Endothelial cell of umbilical vein (primary cell): ENCODE data around the gene CLEC20A. TPM values are rescaled to one million over a fixed set of nuclear protein-coding genes. Genes with fewer than 3 reads are reported as not detected.

Source experiments
- BruUV-seq: library from RNA; stranded (reverse); fragments of 400-500 nt; replicated peaks from 2 replicates; lab custom pipeline; 2021; lab: Mats Ljungman, UMichigan
- CTCF ChIA-PET: fragments of 300-600, 350-600 bp; sonication (Branson Sonifier 250); formaldehyde crosslinking; loops from one replicate; lab custom pipeline; 2021; ENCODE audit warnings: antibody characterized with exemption, inconsistent platforms; lab: Charles Lee
- POLR2A ChIA-PET: fragments of 300-600, 350-600 bp; sonication (Branson Sonifier 250); formaldehyde crosslinking; loops from one replicate; lab custom pipeline; 2021; ENCODE audit warnings: antibody characterized with exemption, inconsistent platforms; lab: Charles Lee
- DNase-seq: peaks from one replicate; pipeline ENCODE4 v3.0.0-alpha.2; 2011; ENCODE audit warnings: low read depth, low spot score
- FAIRE-seq: peaks from 2 replicates; lab custom pipeline; 2011; peaks lifted over from hg19 to GRCh38; lab: Jason Lieb, UNC
- H2AFZ ChIP-seq: 2 replicates; pipeline ENCODE4 v1.6.0; 2012; ENCODE audit warnings: low read depth, low read length, control low read depth, inconsistent platforms
- H3K27ac ChIP-seq: 2 replicates; pipeline ENCODE4 v1.5.1; 2011; ENCODE audit warnings: low read depth, mild to moderate bottlenecking, control low read depth, low read length, moderate library complexity; ENCODE audit not compliant: insufficient read depth
- H3K27me3 ChIP-seq, 2 experiments: 2 replicates each; pipeline versions ENCODE4 v1.6.0 to v1.6.1; 2011; ENCODE audit warnings: low read length in 2 of 2, mixed read lengths in 1 of 2; ENCODE audit not compliant: control insufficient read depth in 2 of 2, insufficient read depth in 2 of 2
- H3K36me3 ChIP-seq, 2 experiments: 2 replicates in 1 of 2; 3 replicates in 1 of 2; pipeline ENCODE4 v1.5.1; 2011; ENCODE audit warnings: low read length in 2 of 2, mild to moderate bottlenecking in 1 of 2, moderate library complexity in 1 of 2; ENCODE audit not compliant: control insufficient read depth in 2 of 2, insufficient read depth in 2 of 2; ENCODE audit errors: extremely low read depth in 1 of 2
- H3K4me1 ChIP-seq: 3 replicates; pipeline ENCODE4 v1.5.1; 2011; ENCODE audit warnings: mild to moderate bottlenecking, low read length; ENCODE audit not compliant: control insufficient read depth, insufficient read depth; ENCODE audit errors: extremely low read depth
- H3K4me2 ChIP-seq: 2 replicates; pipeline ENCODE4 v1.6.1; 2011; ENCODE audit warnings: low read length, control low read depth, mixed read lengths; ENCODE audit not compliant: insufficient read depth
- H3K4me3 ChIP-seq, 3 experiments: fragments of 200-600 bp in 1 of 3; sonication (generic), shearing (Covaris generic) in 1 of 3; replicated peaks in 1 of 3; 2 replicates each; pipeline ENCODE4 v1.5.1; 2011 to 2016; ENCODE audit warnings: control low read depth in 3 of 3, low read length in 3 of 3, mild to moderate bottlenecking in 2 of 3, inconsistent platforms in 1 of 3, low read depth in 1 of 3, moderate library complexity in 1 of 3; ENCODE audit not compliant: insufficient read depth in 1 of 3
- H3K79me2 ChIP-seq: 2 replicates; pipeline ENCODE4 v1.6.0; 2012; ENCODE audit warnings: low read length, inconsistent platforms; ENCODE audit not compliant: control insufficient read depth, insufficient read depth
- H3K9ac ChIP-seq: replicated peaks from 2 replicates; pipeline ENCODE3; 2011; ENCODE audit warnings: low read length, control low read depth; ENCODE audit not compliant: insufficient read depth; ENCODE audit errors: extremely low read depth
- H3K9me1 ChIP-seq: replicated peaks from 3 replicates; pipeline ENCODE4 v1.6.0; 2011; ENCODE audit warnings: mild to moderate bottlenecking, low read length; ENCODE audit not compliant: control insufficient read depth, insufficient read depth; ENCODE audit errors: extremely low read depth
- H3K9me3 ChIP-seq: replicated peaks from 2 replicates; pipeline ENCODE4 v1.5.1; 2012; ENCODE audit warnings: low read length, inconsistent platforms; ENCODE audit not compliant: control insufficient read depth, insufficient read depth
- H4K20me1 ChIP-seq: replicated peaks from 2 replicates; pipeline ENCODE3; 2011; ENCODE audit warnings: mild to moderate bottlenecking, low read length; ENCODE audit not compliant: control insufficient read depth, insufficient read depth; ENCODE audit errors: extremely low read depth
- CTCF ChIP-seq, 2 donors: IDR thresholded peaks; 1 replicate in 1 of 2; 2 replicates in 1 of 2; pipeline ENCODE4 v1.5.1; 2011; ENCODE audit warnings: low read length in 2 of 2, mild to moderate bottlenecking in 2 of 2, moderate library complexity in 2 of 2, control low read depth in 1 of 2, inconsistent platforms in 1 of 2, low read depth in 1 of 2; ENCODE audit not compliant: insufficient read depth in 1 of 2; ENCODE audit errors: extremely low read depth in 1 of 2
- EZH2 ChIP-seq: IDR thresholded peaks from 2 replicates; pipeline ENCODE4 v1.6.1; 2012; ENCODE audit warnings: borderline replicate concordance, low read depth, mild to moderate bottlenecking, moderate library complexity, low read length, inconsistent platforms; ENCODE audit not compliant: severe bottlenecking
- FOS ChIP-seq: IDR thresholded peaks from 2 replicates; pipeline ENCODE4 v1.6.1; 2011; ENCODE audit warnings: mild to moderate bottlenecking, low read length, moderate library complexity, borderline replicate concordance; ENCODE audit not compliant: insufficient read depth
- GATA2 ChIP-seq: IDR thresholded peaks from 2 replicates; pipeline ENCODE4 v1.7.0; 2011; ENCODE audit warnings: low read depth, mild to moderate bottlenecking, moderate library complexity, mixed read lengths, low read length; ENCODE audit not compliant: insufficient read length, insufficient read depth
- JUN ChIP-seq: IDR thresholded peaks from 2 replicates; pipeline ENCODE4 v1.6.1; 2011; ENCODE audit warnings: borderline replicate concordance, low read depth; ENCODE audit not compliant: insufficient read length, insufficient read depth
- MAX ChIP-seq: IDR thresholded peaks from 2 replicates; pipeline ENCODE4 v1.6.1; 2011; ENCODE audit not compliant: insufficient read depth, insufficient read length
- MYC ChIP-seq: IDR thresholded peaks from one replicate; pipeline ENCODE4 v1.6.1; 2011; ENCODE audit warnings: mild to moderate bottlenecking, low read depth, low read length
- POLR2A ChIP-seq: IDR thresholded peaks from 2 replicates; pipeline ENCODE4 v1.6.1; 2012; ENCODE audit warnings: low read depth, mild to moderate bottlenecking, control low read depth, low read length
- POLR2AphosphoS5 ChIP-seq: IDR thresholded peaks from 2 replicates; pipeline ENCODE4 v1.6.1; 2012; ENCODE audit warnings: low read depth, mild to moderate bottlenecking, control low read depth, low read length, moderate library complexity; ENCODE audit not compliant: insufficient read depth
- dilution Hi-C: fragments of 300-500 bp; cut with MboI; formaldehyde crosslinking; loops from one replicate; pipeline ENCODE4 v1.15.0; 2019; ENCODE audit warnings: low sequenced_read_pairs; ENCODE audit not compliant: extremely low pct_ligation_motif_present
- intact Hi-C: fragments of 100-400 bp; cut with micrococcal nuclease; formaldehyde crosslinking; loops from one replicate; pipeline ENCODE4 v1.10.0; 2022
- polyA plus RNA-seq, 4 experiments: library from polyadenylated mRNA; depleted of rRNA in 3 of 4; stranded (reverse) in 3 of 4; unstranded in 1 of 4; fragments of >200 nt; gene quantifications; 2 replicates each; pipeline versions ENCODE4 v1.2.1 to v1.2.3, GENCODE V29; 2011 to 2012; ENCODE audit warnings: missing spikeins in 1 of 4
- total RNA-seq: library from RNA; stranded (reverse); gene quantifications from 2 replicates; pipeline ENCODE4 v1.2.3, GENCODE V29; 2021

CLEC20A gene
- total and polyA plus RNA-seq, 2 donors (not counting 3 experiments of a cell fraction or from before 2014, with no cell fraction given) = not detected

- no peak for FAIRE-seq
- intact Hi-C loops = loop anchor here (1.0 to 2.0 kb wide), 7 partner anchors 142 to 824 kb away; partner anchors contain the start of gene ANGPTL1
Observed at GRCh38 chr1:178541829-178542553, 45.2 kb upstream of the CLEC20A start.

More at GRCh38 chr1:178541829-178542553, 45.2 kb upstream of the CLEC20A start:
- Histone ChIP-seq H3K4me1 (peaks cover 11% of the 10 kb centered on the region), H3K79me2 (no peaks in the 10 kb centered on the region), H3K4me3 (peak overlapping the region; percentile 14 to 77 (median 53)), H2AFZ (peak overlapping the region; percentile 82), H3K36me3 (no peaks in the 10 kb centered on the region), H3K4me2 (peak overlapping the region; percentile 66), H3K9ac (no peak overlapping the region), H4K20me1 (no peaks in the 10 kb centered on the region), H3K27ac (no peak overlapping the region), H3K9me3 (no peaks in the 10 kb centered on the region), H3K27me3 (no peaks in the 10 kb centered on the region), H3K9me1 (no peaks in the 10 kb centered on the region)
- no TSS peak for BruUV-seq
- dilution Hi-C loops = no loop called here
- ChIA-PET POLR2A (no interaction called here), CTCF (interaction anchor here (1.2 to 14.6 kb wide), 18 partner anchors 10 to 462 kb away, joined by 3 to 349 read pairs (median 8); partner anchors contain the start of gene RALGPS2)
- no peak for TF ChIP-seq POLR2AphosphoS5
- no peak for TF ChIP-seq EZH2
- no peak for TF ChIP-seq JUN
- TF ChIP-seq FOS = no peak
- TF ChIP-seq MAX = no peak
- TF ChIP-seq GATA2 = no peak
- no peak for TF ChIP-seq MYC
- TF ChIP-seq CTCF (IDR thresholded peaks at IDR 0.05; ENCODE audit: extremely low read depth in 1 of 2, insufficient read depth in 1 of 2, low read depth in 1 of 2, low read length in 2 of 2) = no peak
- TF ChIP-seq POLR2A = no peak
- DNase-seq = peak; percentile 6
